SK-N-MC (cell line): Measurements from ENCODE around the gene FANCC.

Source experiments
- DNase-seq: peaks from one replicate; pipeline ENCODE4 v3.0.0-alpha.2; 2011; ENCODE audit warnings: low read depth, low spot score
- H3K27ac ChIP-seq: fragments of 200-600 bp; sonication (generic); 2 replicates; pipeline ENCODE4 v1.5.1; 2016; ENCODE audit warnings: mixed run types
- H3K36me3 ChIP-seq: fragments of 200-600 bp; sonication (generic); 2 replicates; pipeline ENCODE4 v1.6.1; 2017; ENCODE audit warnings: antibody characterized with exemption, low read length, mixed read lengths; ENCODE audit not compliant: insufficient read depth
- H3K4me3 ChIP-seq: fragments of 200-600 bp; sonication (generic); 2 replicates; pipeline ENCODE4 v1.5.1; 2016
- H3K9ac ChIP-seq: fragments of 200-600 bp; sonication (generic); 2 replicates; pipeline ENCODE4 v1.8.0; 2017; ENCODE audit warnings: mixed run types, mixed read lengths; ENCODE audit not compliant: insufficient read length
- H3K9me3 ChIP-seq: fragments of 200-600 bp; sonication (generic); 2 replicates; pipeline ENCODE4 v1.6.1; 2017; ENCODE audit warnings: low read depth, mild to moderate bottlenecking, antibody characterized with exemption, low read length, moderate library complexity, mixed read lengths
- EZH2 ChIP-seq: fragments of 200-600 bp; sonication (generic); IDR thresholded peaks from one replicate; pipeline ENCODE4 v1.6.1; 2017; ENCODE audit warnings: antibody characterized with exemption
- FOXP2 ChIP-seq: optimal IDR thresholded peaks from 2 replicates; pipeline ENCODE3; 2011; ENCODE audit warnings: mild to moderate bottlenecking, moderate library complexity; ENCODE audit not compliant: insufficient read depth; ENCODE audit errors: extremely low read length, control extremely low read depth
- POLR2AphosphoS5 ChIP-seq: IDR thresholded peaks from 2 replicates; pipeline ENCODE4 v1.6.1; 2012; ENCODE audit warnings: mild to moderate bottlenecking, low read depth, low read length, borderline replicate concordance

FANCC gene

DNA sequence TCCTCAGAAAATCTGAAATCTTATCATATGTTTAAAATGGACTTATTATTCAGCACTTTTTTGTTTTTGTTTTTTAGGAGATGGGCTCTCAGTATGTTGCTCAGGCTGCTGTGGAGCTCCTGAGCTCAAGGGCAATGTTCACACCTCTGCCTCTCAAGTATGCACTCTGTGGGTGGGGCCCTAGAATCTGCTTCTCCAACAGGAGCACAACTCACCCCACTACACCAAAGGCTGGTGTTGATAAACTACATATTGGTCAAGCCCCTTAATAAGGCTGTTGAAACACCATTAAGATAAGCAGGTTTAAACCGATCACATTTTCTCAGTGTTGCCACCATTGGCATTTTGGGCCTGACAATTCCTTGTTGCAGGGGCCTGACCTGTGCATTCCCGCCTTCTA is 131.6 kb downstream of the FANCC start:
- Histone ChIP-seq H3K9me3 (no peaks in the 10 kb centered on the region), H3K27ac (no peak overlapping the region), H3K4me3 (no peak overlapping the region), H3K9ac (no peak overlapping the region), H3K36me3 (no peaks in the 10 kb centered on the region)
- DNase-seq, result no peak
- TF ChIP-seq POLR2AphosphoS5 (no peak), EZH2 (no peak), FOXP2 (no peak)

DNA sequence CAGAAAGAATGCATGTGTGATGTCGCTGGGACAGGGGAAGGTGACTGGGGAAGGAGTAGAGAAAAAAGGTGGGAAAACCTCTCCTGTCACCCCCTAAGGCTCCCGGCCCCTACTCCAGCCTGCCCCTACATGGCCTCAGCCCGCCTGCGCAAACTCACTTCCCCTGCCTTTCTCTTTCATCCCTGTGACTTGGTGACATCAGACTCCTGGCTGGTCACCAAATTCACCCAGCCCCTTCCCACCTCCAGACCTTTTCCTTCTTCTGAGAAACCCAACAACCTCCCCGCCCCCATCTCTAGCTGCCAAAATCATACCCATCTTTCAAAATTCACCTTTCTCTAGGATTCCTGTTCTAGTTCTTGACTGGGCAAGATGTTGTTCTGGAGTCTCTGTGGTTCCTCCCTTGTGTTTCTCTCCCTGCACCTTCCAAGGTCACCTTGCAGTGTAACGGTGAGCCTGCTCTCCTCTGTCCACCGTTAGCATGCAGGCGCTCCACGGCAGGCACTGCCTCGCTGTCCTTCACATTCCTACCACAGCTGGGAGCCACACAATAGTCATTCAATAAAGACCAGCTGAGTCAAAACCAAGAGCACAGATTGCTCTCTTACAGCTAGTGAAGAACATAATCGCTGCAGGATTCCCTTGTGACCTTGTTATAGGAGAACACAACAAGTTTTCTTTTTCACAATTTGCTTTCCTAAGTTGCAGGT is 134.5 kb downstream of the FANCC start:
- H3K9me3 ChIP-seq, result no peaks in the 10 kb centered on the region
- no peak overlapping the region for H3K9ac ChIP-seq
- no peak overlapping the region for H3K27ac ChIP-seq
- no peak for DNase-seq
- H3K36me3 ChIP-seq, result no peaks in the 10 kb centered on the region
- no peak for TF ChIP-seq FOXP2
- TF ChIP-seq POLR2AphosphoS5, result no peak
- TF ChIP-seq EZH2, result no peak
- H3K4me3 ChIP-seq, result no peak overlapping the region

DNA sequence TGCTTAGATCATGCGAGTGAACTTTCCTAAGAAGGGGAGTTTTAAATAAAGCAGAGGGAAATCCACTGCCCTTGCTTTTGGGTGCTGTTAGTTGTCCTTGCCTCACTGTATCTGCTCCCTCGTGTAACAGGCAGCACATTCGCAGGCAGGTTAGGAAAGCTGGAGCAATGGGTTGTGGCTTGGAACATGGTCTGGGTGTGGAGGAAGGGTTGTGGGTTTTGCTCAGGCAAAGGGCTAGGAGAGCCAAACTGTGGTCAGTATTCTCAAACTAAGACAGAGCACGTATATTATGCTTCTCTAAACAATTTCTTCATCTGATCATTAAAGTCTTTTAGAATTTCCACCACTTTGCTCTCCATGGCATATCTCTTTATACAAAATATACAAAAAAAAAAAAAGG is 135.7 kb downstream of the FANCC start:
- H3K4me3 ChIP-seq, result no peak overlapping the region
- H3K9me3 ChIP-seq, result no peaks in the 10 kb centered on the region
- H3K27ac ChIP-seq, result no peak overlapping the region
- no peak for DNase-seq
- no peaks in the 10 kb centered on the region for H3K36me3 ChIP-seq
- no peak overlapping the region for H3K9ac ChIP-seq
- no peak for TF ChIP-seq EZH2
- TF ChIP-seq FOXP2, result no peak
- no peak for TF ChIP-seq POLR2AphosphoS5

DNA sequence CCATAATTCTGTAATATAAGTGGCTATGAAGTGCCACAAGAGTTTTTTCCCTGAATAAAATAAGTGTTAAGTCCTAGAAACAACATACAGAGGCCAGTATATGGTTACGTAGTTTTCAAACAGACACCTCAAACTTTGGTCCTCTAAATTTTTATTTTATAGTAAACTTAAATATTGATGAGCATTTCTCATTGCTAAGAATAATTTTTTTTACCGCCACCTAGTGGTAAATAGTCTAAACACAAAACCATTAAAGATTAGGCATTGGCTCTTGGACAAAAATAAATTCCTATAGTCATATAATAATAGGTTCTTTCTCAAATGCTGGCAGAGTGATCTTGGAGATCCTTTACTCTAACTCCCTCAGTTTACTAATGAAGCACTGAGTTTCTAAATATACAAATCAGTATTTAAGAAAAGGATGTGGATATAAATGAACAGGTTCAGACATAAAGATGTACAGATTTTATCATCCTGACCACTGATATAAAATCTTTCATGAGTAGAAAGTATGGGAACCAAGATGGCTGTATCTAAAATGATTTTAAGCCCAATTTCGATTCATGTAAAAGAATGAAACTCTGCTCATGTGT is 136.2 kb downstream of the FANCC start:
- TF ChIP-seq EZH2 (no peak), POLR2AphosphoS5 (no peak), FOXP2 (no peak)
- Histone ChIP-seq H3K9ac (no peak overlapping the region), H3K4me3 (no peak overlapping the region), H3K9me3 (no peaks in the 10 kb centered on the region), H3K27ac (no peak overlapping the region), H3K36me3 (no peaks in the 10 kb centered on the region)
- no peak for DNase-seq

DNA sequence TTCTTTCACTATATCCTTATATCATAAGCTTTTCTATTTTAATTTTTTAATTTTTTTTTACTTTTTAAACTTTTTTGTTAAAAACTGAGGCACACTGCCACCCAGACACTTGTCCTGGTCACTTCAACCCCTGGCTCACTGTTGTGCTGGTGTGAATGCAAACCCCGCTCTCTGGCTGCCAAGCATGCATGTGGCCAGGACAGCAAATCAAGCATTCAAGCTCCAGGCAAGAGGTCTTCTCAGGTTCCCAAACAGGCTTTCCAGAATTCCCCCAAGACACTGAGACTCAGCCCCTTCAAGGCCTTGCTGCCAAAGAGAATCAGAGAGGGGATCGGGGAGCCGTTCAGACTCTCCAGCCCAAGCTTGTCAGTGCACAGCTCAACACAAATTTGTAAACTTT is 139.9 kb downstream of the FANCC start:
- Histone ChIP-seq H3K9me3 (no peaks in the 10 kb centered on the region), H3K27ac (no peak overlapping the region), H3K36me3 (no peaks in the 10 kb centered on the region), H3K9ac (no peak overlapping the region), H3K4me3 (no peak overlapping the region)
- no peak for DNase-seq
- TF ChIP-seq FOXP2 (no peak), POLR2AphosphoS5 (no peak), EZH2 (no peak)

DNA sequence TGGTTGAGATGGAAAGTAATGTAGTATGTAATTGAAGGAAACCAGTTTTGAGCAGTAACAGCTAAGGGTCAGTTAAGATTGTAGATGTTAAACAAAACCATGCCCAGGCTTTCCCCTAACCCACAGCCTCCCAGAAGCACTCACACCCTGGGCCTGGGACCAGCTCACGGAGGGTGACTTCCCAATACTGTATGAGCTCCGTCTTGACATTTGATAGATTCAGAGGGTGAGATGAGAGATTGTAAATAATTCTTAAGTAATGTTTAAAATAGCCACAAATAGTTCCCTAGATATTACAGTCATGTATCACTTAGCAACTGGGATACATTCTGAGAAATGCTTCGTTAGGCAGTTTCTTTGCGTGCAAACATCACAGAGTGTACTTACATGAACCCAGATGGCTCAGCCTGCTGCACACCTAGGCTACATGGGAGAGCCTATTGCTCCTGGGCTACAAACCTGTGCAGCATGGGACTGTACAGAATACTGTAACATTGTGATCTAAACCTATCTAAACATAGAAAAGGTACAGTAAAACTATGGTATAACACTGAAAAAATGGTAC is 140.7 kb downstream of the FANCC start:
- no peak for DNase-seq
- Histone ChIP-seq H3K36me3 (no peaks in the 10 kb centered on the region), H3K9ac (no peak overlapping the region), H3K4me3 (no peak overlapping the region), H3K27ac (no peak overlapping the region), H3K9me3 (no peaks in the 10 kb centered on the region)
- TF ChIP-seq FOXP2, result no peak

DNA sequence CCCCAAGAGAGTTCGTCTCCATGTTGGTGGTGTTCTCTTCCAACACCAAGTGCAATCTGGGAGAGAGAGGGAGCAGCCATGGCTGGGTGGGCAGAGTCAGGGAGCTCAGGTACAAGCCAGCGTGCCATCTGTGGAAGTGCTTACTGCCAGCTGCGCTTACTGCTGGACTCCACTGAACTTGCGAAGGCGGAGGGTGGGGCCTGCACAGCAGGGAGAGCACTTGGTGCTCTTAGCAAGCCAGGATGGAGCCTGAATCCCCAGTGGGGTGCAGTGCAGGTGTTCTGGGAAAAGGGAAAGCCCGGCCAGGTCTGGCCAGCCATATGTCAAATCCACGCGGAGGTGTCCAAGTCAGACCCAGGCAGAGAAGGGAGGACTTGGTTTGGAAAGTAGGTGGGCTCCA is 142.0 kb downstream of the FANCC start:
- Histone ChIP-seq H3K4me3 (no peak overlapping the region), H3K27ac (no peak overlapping the region), H3K9me3 (no peaks in the 10 kb centered on the region), H3K9ac (no peak overlapping the region), H3K36me3 (no peaks in the 10 kb centered on the region)
- no peak for TF ChIP-seq POLR2AphosphoS5
- no peak for TF ChIP-seq EZH2
- no peak for DNase-seq

DNA sequence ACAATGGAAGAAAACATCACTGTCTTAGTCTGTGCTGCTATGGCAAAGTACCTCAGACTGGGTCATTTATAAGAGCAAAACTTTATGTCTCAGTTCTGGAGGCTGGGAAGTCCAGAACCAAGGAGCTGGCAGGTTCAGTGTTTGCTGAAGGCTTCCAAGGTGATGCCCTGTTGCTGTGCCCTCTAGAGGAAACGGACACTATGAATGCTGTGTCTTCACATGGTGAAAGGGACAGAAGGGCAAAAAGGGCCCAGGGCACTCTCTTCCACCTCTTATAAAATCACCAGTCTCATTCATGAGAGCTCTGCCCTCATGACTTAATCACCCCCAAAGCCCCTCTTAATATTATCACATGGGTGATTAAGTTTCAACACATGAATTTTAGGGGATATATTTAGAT is 143.5 kb downstream of the FANCC start:
- no peak for TF ChIP-seq POLR2AphosphoS5
- no peak for TF ChIP-seq EZH2
- no peak for TF ChIP-seq FOXP2
- no peak for DNase-seq
- Histone ChIP-seq H3K4me3 (no peak overlapping the region), H3K36me3 (0 out of 2 replicates have a peak, but pooled peaks cover 3% of the 10 kb centered on the region), H3K9me3 (no peaks in the 10 kb centered on the region), H3K27ac (no peak overlapping the region), H3K9ac (no peak overlapping the region)
